CD4-positive, alpha-beta T cell treated with Interleukin-1 beta for 1 hour (primary cell): ENCODE data around the gene NFATC2.
"Not testable (repeated sequence)": the region's sequence is repeated elsewhere in the genome, so short reads cannot be mapped to it uniquely, and the experiment has no call there.

Source experiments
- DNase-seq, 2 donors: peaks; one replicate each; pipeline ENCODE4 v3.0.0-alpha.2; 2020 to 2022

Gene NFATC2

DNA sequence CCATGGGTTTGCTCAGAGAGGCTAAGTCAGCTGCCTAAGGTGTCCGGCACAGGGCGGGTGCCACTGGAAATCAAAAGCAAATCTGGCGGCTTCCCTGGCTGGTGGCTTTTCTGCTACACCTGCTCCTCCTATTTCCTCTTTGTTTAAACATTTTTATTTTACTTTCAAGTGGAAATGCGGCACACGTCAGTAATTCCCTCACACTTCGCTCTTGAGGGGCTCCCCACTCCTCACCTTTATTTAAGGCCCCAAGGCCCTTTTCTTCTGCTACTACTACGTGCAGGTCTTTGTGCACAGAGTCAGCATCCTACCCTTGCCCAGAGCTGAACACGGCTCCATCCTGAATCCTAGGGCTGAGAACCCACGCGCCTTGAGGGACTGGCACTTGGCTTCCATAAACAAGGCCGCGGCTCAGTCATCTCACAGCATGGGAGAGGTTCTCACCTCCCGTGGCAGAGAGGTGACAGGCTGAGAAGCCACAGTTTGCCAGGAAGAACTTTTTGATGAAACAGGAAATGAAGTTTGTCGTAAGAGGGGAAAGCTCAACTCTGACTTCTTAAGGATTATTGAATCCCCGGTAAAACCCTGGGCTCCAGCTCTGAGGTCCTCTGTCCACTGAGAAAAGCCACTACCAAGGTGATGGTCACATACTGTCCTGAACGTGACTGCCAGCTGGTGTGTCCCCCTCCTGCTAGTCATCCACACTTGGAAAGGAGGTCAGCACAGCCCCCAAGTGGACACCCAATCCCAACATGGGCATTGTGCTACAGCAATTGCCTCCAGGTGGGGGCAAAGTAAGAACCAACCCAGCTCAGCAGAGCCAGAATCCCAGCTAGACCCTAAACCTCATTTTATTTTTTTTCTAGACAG is 48.0 kb downstream of the NFATC2 start:
- peak in 1 of 2 donors; percentile 40 for DNase-seq

DNA sequence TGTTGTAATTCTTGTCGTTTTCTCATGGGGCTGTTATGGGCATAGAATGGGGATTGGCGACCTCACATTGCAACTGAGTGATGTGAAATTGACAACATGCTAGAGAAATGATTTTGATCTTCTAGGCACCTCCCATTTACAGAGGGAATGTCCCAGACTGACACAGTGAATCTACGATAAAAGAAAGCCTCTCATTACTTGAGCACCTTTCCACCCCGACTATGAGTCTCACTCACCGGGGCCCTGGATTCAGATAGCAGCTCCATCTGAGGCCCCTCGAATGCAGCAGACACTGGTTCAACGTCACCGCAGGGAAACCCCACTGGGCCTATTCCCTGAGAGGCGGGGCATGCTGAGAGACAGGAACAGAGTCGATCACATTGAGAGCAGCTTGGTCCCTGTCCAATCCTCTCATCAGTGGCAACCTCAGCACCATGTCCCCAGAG is 49.1 kb downstream of the NFATC2 start:
- peak in 1 of 2 donors; percentile 38 for DNase-seq

- no peak for DNase-seq
Observed at GRCh38 chr20:51492167-51493092, 50.1 kb downstream of the NFATC2 start.

DNA sequence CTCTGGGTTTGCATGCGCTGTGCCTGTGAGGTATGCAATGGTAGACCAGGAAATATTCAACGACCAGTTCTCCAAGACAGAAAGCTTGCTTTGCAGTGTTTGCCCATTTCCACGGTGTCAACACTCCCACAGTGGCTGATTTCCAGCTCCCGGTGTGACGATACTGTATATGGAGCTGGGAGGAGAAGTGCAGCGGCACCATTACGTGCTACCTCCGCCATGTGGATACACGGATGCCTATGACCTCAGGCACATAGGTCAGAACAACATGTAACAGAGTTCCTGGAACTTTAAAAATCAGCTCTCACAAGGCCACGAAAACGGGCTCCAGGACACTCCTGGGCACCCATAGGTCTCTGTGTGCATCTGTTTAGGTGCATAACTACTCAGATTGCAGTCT is 51.1 kb downstream of the NFATC2 start:
- no peak for DNase-seq

DNA sequence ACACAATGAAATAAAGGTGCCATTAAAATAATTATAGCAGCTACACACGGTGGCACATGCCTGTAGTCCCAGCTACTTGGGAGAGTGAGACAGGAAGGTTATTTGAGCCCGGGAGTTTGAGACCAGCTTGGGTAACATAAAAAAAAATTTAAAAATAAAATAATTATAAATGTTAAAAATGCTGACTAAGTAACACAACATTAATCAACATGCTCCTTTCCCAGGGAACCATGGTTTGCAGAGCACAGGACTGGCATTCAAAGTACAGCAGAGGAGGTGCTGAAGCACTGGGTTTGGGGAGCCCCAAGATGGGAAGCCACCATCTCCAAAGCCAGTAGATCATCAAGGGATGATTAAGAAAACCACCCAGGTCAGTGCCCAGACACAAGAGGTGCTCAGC is 51.9 kb downstream of the NFATC2 start:
- DNase-seq: no peak

DNA sequence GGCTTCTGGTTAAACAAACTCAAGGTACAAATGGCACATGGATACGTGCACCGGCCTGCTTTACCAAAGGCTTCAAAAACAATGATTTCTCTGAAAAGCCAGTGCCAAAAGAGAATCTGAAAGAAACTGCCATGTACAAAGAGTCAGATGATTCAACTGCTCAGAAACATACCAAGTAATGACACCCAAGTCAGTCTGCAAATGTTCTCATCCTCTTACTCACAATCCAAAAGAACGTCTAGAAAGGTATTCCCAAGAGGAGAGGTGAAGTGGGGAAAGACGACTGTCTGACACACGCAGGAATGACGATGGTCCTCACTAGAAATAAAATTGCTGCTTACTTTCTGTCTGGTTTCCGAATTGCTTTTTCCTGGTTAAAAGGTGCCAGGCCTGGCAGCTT is 52.9 kb downstream of the NFATC2 start:
- DNase-seq: no peak

GRCh38 chr20:51488331-51488730 is 54.2 kb downstream of the NFATC2 start:
- DNase-seq: no peak

- no peak for DNase-seq
Observed at GRCh38 chr20:51487565-51488268, 54.8 kb downstream of the NFATC2 start.

GRCh38 chr20:51487076-51487475 is 55.4 kb downstream of the NFATC2 start:
- no peak for DNase-seq

DNA sequence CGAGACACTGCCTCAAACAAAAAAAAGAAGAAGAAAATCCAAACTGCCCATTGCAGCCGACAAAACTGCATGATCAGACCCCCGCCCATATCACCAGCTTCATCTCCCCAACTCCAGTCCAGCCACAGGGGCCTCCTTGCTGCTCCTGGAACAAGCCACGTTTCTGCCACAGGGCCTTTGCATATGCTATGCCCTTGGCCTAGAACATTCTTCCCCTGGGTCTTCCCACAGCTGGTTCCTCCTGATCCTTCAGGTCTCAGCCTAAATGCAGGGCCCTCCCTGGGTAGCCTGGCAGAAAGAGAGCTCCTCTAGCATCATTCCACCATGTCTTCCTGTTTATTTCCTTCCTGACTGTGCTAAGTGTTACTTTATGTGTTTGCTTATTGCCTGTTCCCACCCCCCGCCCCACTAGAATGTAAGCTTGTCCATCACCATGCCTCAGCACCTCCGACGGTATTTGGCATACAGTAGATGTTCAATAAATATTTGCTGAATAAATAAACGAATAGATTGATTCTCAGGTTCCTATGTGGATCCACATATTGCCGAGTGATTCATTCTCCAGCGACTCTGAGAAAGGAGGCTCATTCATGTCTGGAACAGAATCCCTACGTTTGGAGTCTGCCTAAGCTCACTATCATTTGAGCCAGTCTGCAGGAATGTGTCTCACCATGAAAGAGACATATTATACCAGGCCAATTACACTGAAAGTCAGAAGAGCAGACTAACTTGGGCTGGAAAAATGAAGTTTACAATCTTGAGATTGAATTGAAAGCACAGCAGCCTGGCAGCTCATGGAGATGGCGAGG is 56.1 kb downstream of the NFATC2 start:
- no peak for DNase-seq

DNA sequence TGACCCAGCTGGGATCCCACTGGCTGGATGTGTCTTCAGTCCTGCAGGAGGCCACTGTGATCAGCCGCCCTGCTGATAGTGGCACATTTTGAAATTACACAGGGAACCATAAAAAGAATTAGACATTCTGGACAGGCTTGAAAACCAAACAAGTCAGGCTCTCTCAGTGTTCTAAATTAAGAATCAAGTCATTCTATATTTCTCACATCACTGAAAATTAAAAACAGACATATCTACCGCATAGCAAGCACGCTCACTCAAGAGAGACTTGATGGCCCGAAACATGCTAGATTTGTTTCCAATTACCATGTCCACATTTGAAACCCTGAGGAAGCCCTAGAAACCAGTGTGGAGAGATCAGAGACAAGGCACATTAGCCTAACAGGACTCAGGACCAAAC is 57.7 kb downstream of the NFATC2 start:
- DNase-seq: no peak

DNA sequence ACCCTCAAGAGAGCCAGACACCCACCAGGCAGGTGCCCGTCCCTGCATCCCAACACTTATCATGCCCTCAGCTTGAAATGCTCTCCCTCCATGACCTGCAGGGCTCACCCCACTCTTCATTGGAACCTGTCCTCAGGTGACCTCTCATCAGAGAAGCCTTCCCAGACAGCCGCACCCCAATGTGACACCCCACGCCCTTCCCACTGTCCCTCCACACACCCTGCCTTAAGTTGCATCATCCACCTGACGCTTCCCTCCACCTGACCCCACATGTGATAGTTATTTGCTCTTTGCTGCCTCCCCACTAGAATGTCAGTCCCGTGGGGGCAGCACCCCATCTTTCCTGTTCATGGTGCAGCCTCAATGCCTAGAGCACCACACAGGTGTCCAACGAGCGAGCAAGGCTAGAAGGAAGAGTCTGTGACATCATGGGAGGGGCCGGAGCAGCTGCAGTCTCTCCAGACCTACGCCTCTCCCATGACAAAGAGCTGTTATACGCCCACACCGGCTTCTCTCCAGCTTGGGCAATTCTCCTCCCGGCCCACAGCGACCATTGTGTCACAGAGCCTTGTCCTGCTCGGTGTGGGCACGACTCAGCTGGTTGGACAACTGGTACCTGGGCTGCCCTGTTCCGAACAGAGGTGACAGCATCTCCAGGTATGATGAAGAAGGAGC is 58.2 kb downstream of the NFATC2 start:
- no peak for DNase-seq

DNA sequence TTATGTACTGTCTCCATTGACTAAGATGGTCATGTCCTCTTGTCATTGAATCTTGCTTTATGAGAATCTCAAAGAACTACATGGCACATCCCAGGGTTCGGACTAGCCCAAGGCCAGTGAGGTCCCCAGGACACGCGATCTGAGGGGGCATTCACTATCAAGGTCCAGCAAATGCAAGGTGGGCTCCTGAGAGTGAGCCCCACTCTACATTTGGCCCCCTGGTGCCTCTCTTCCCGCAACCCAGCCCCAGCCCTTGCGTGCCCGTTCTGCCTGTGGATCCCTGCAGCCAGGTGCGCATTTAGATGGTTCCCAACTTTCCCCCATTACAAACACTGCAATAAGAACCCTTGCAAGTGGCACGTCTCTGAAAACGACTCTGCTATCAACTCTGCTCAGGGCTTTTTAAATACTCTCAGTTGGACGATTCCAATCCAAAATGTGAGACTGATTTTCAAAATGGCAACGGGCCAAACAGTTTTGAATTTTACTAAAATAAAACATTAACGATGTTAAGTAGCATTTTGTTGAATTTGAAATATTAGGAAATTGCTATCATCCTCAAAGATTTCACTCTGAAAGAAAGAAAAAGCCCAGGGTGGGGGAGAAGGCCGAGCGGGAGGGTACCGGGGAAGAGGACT is 59.6 kb downstream of the NFATC2 start:
- no peak for DNase-seq

DNA sequence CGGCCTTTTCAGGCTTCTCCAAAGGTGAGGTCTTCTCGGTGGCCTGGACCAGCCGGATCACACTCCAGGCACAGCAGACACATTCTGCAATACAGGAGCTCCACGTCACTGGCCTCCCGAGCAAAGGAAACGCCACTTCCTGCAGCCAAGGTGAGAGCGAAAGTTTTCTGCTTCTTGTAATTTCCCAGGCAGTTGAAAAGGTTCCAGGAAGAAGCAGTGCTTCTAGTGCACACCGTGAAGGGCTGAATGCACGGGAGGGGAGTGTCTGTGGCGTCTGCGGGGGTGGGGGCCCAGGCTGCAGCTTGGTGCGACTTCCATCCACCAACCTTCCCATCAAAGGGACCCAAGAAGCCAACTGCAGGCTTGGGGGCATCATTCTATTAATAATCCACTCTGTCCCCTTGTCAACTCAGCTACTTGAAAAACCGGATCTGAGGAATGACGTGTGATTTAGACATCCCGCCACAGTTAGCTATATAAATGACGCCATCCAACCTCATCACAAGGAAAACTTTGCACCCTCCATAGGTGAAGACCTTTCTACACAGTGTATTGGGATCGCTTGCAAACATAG is 61.1 kb downstream of the NFATC2 start:
- peak in 1 of 2 donors; percentile 51 for DNase-seq

DNA sequence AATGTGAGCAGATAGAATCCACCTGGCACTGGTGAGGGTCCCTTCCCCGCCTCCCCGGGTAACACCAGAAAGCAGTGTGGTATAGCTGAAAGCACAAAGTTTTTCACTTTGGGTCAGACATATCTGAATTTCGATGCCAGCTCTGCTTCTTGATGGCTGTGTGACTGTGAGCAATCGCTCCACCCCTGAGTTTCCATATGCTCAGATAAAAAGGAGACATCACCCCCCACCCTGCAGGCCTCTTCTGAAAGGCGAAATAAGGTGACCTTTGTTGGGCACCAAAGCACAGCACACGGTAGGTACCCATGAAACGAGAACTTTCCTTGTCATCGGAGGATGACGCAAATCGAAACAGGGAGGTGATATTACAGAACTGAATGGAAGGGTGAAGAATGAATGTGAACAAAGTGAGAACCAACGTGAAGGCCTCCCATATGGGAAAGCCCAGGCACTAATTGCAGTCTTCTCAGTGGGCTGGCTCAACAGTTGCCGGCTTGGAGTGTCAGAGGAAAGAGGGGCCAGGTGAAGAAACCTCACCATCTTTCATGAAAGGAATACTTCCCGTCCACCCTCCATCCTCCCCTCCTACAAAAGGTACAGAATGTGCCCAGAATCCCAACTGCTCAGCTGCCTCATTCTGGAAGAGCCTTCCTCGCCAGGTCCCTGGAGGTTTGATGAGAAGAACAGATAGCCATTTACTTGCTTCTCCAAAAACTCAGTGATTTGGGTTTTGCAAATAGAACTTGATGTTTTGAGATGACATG is 61.8 kb downstream of the NFATC2 start:
- peak in 1 of 2 donors; percentile 31 for DNase-seq

- not testable (repeated sequence) for DNase-seq
Observed at GRCh38 chr20:51476106-51476505, 66.4 kb downstream of the NFATC2 start.

GRCh38 chr20:51473771-51474170 is 68.7 kb downstream of the NFATC2 start:
- no peak for DNase-seq

DNA sequence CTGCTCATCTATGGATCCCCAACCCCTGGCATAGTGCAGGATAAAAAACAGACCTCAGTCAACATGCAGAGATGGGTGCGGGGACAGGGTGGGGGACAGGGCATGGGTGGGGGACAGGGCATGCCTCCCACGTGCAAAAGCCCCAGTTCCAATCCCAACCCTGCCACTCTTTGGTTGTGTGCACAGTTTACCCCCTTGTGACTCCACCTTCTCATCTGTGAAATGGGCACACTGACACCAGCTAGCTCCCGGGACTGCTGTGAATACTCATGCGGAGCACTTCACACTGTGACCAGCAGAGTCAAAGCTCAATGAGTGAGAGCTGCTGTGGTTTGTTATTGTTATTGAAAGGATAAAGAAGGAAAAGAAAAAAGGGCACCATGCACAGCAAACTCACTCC is 69.3 kb downstream of the NFATC2 start:
- no peak for DNase-seq

DNA sequence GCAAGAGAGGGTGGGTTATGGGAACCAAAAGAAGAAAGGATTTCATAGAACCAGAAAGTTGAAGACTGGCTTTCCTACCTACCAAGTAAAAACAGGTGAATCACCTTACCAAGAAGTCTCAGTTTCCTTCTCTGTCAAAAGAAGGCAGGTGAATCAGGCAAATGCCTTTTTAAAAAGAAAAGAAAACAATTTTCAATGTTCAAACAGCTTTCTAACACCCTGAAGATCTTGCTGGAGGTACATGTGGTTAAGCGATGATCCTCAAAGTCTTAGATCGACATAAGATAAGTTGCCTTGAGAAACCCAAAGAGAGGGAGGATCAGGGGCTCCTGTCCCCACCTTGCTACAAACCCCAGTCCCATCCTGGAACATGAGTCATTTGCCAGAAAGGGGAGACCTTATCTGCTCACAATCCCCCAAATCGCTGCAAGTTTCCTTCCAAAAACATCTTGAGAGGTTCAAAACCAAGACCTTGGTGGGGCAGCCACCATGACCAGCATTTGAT is 71.6 kb downstream of the NFATC2 start:
- DNase-seq: no peak

- DNase-seq: no peak
Observed at GRCh38 chr20:51470499-51470820, 72.1 kb downstream of the NFATC2 start.
